Activated naive CD4-positive, alpha-beta T cell treated with anti-CD3 and anti-CD28 coated beads for 36 hours (primary cell): ENCODE data around the gene EXOC6B. TPM values are rescaled to one million over a fixed set of nuclear protein-coding genes. Genes with fewer than 3 reads are reported as not detected.
A peak's percentile ranks its signal among the peaks of the same experiment; 100 is the strongest.

ENCODE experiments used
- CTCF ChIA-PET: fragments of 350-600 bp; sonication (Branson Sonifier 250); formaldehyde crosslinking; loops from one replicate; lab custom pipeline; 2021; ENCODE audit warnings: antibody characterized with exemption; lab: Charles Lee
- DNase-seq: peaks from one replicate; pipeline ENCODE4 v3.0.0-alpha.2; 2020
- H3K27ac Mint-ChIP-seq: one replicate; pipeline ENCODE4 v1.8.0; 2021; ENCODE audit warnings: mild to moderate bottlenecking, mixed read lengths
- H3K27me3 Mint-ChIP-seq: one replicate; pipeline ENCODE4 v1.8.0; 2021; ENCODE audit warnings: low read depth, mixed read lengths
- H3K36me3 Mint-ChIP-seq: one replicate; pipeline ENCODE4 v1.8.0; 2021; ENCODE audit warnings: low read depth, mixed read lengths
- H3K4me1 Mint-ChIP-seq: one replicate; pipeline ENCODE4 v1.8.0; 2021; ENCODE audit warnings: low read depth, mixed read lengths
- H3K4me3 Mint-ChIP-seq: one replicate; pipeline ENCODE4 v1.8.0; 2021; ENCODE audit warnings: mild to moderate bottlenecking, moderate library complexity, mixed read lengths
- H3K9me3 Mint-ChIP-seq: one replicate; pipeline ENCODE4 v1.8.0; 2021; ENCODE audit warnings: mixed read lengths
- intact Hi-C: fragments of 100-400 bp; cut with micrococcal nuclease; formaldehyde crosslinking; loops from one replicate; pipeline ENCODE4 v1.15.1; 2023
- total RNA-seq, 2 experiments: library from RNA; stranded (reverse); gene quantifications; one replicate each; pipeline ENCODE4 v1.2.3, GENCODE V29; 2021

The EXOC6B gene
- total RNA-seq: 1 to 10 TPM; 6.1 to 7.5 TPM

- H3K4me3 Mint-ChIP-seq: peak within 1 kb of the TSS; percentile 94
- peak; percentile 88 for DNase-seq
- peaks cover 2% of the 10 kb centered on the region for H3K27me3 Mint-ChIP-seq
- CTCF ChIA-PET: no interaction called here
- H3K36me3 Mint-ChIP-seq: peaks cover 6% of the 10 kb centered on the region
- peaks cover 39% of the 10 kb centered on the region for H3K4me1 Mint-ChIP-seq
- H3K9me3 Mint-ChIP-seq: no peaks in the 10 kb centered on the region
- intact Hi-C loops: loop anchor here (1.0 to 2.0 kb wide), 3 partner anchors 37 to 246 kb away; partner anchors contain the start of gene SFXN5
- no peak within 1 kb of the TSS for H3K27ac Mint-ChIP-seq
Observed at GRCh38 chr2:72825257-72826155, at the start of gene EXOC6B. TSS of gene EXOC6B (minus strand) at chr2:72826033.

- no peak overlapping the region for H3K27ac Mint-ChIP-seq
- no peak overlapping the region for H3K4me3 Mint-ChIP-seq
- no peaks in the 10 kb centered on the region for H3K4me1 Mint-ChIP-seq
- intact Hi-C loops: no loop called here
- no peaks in the 10 kb centered on the region for H3K36me3 Mint-ChIP-seq
- CTCF ChIA-PET: interaction anchor here (1.3 to 1.6 kb wide), 2 partner anchors 9 to 16 kb away, joined by 3 to 7 read pairs; partner anchors contain the start of gene SPR
- H3K27me3 Mint-ChIP-seq: peaks cover 30% of the 10 kb centered on the region
- no peak for DNase-seq
- peaks cover 3% of the 10 kb centered on the region for H3K9me3 Mint-ChIP-seq
Observed at GRCh38 chr2:72871880-72872279, 46.0 kb upstream of the EXOC6B start.

- intact Hi-C loops: no loop called here
- no peaks in the 10 kb centered on the region for H3K4me1 Mint-ChIP-seq
- no peak for DNase-seq
- peaks cover 32% of the 10 kb centered on the region for H3K27me3 Mint-ChIP-seq
- H3K9me3 Mint-ChIP-seq: peaks cover 3% of the 10 kb centered on the region
- H3K27ac Mint-ChIP-seq: no peak overlapping the region
- no peak overlapping the region for H3K4me3 Mint-ChIP-seq
- CTCF ChIA-PET: interaction anchor here (0.5 to 1.6 kb wide), 3 partner anchors 8 to 16 kb away, joined by 3 to 7 read pairs (median 3); partner anchors contain the start of gene SPR
- no peaks in the 10 kb centered on the region for H3K36me3 Mint-ChIP-seq
Observed at GRCh38 chr2:72871060-72871459, 45.2 kb upstream of the EXOC6B start.

GRCh38 chr2:72864500-72864899 is 38.7 kb upstream of the EXOC6B start:
- DNase-seq: peak; percentile 65
- peaks cover 10% of the 10 kb centered on the region for H3K4me1 Mint-ChIP-seq
- H3K9me3 Mint-ChIP-seq: no peaks in the 10 kb centered on the region
- intact Hi-C loops: loop anchor here (1.0 to 10.0 kb wide), 6 partner anchors 23 to 1317 kb away; partner anchors contain the start of genes CYP26B1, EGR4, EMX1 and SPR
- H3K36me3 Mint-ChIP-seq: no peaks in the 10 kb centered on the region
- H3K4me3 Mint-ChIP-seq: no peak overlapping the region
- H3K27me3 Mint-ChIP-seq: peaks cover 52% of the 10 kb centered on the region
- no peak overlapping the region for H3K27ac Mint-ChIP-seq
- CTCF ChIA-PET: interaction anchor here (0.7 to 4.2 kb wide), 10 partner anchors 11 to 312 kb away, joined by 3 to 26 read pairs (median 4); partner anchors contain the start of gene SPR

GRCh38 chr2:72863046-72863445 is 37.2 kb upstream of the EXOC6B start:
- H3K9me3 Mint-ChIP-seq: no peaks in the 10 kb centered on the region
- peaks cover 49% of the 10 kb centered on the region for H3K27me3 Mint-ChIP-seq
- H3K4me3 Mint-ChIP-seq: peak overlapping the region; percentile 31
- CTCF ChIA-PET: interaction anchor here (0.6 to 4.2 kb wide), 21 partner anchors 8 to 93 kb away, joined by 3 to 26 read pairs (median 4); partner anchors contain the start of gene SPR
- no peak overlapping the region for H3K27ac Mint-ChIP-seq
- intact Hi-C loops: loop anchor here (5.0 to 10.0 kb wide), 4 partner anchors 258 to 1316 kb away; partner anchors contain the start of genes CYP26B1 and EGR4
- no peak for DNase-seq
- H3K36me3 Mint-ChIP-seq: no peaks in the 10 kb centered on the region
- peaks cover 10% of the 10 kb centered on the region for H3K4me1 Mint-ChIP-seq

GRCh38 chr2:72862239-72862988 is 36.6 kb upstream of the EXOC6B start:
- H3K27me3 Mint-ChIP-seq: peaks cover 49% of the 10 kb centered on the region
- H3K36me3 Mint-ChIP-seq: no peaks in the 10 kb centered on the region
- peak; percentile 91 for DNase-seq
- CTCF ChIA-PET: interaction anchor here (0.6 to 4.2 kb wide), 21 partner anchors 9 to 92 kb away, joined by 3 to 26 read pairs (median 4); partner anchors contain the start of genes EMX1 and SPR
- H3K4me3 Mint-ChIP-seq: peak overlapping the region; percentile 31
- no peak overlapping the region for H3K27ac Mint-ChIP-seq
- intact Hi-C loops: loop anchor here (1.0 to 10.0 kb wide), 6 partner anchors 37 to 1315 kb away; partner anchors contain the start of genes CYP26B1 and EGR4
- peaks cover 10% of the 10 kb centered on the region for H3K4me1 Mint-ChIP-seq
- H3K9me3 Mint-ChIP-seq: no peaks in the 10 kb centered on the region

- peaks cover 52% of the 10 kb centered on the region for H3K27me3 Mint-ChIP-seq
- H3K27ac Mint-ChIP-seq: no peak overlapping the region
Observed at GRCh38 chr2:72859831-72860262, 34.0 kb upstream of the EXOC6B start.

GRCh38 chr2:72851333-72851732 is 25.5 kb upstream of the EXOC6B start:
- Mint-ChIP-seq H3K27me3 (peaks cover 23% of the 10 kb centered on the region), H3K4me3 (no peak overlapping the region), H3K36me3 (no peaks in the 10 kb centered on the region), H3K4me1 (no peaks in the 10 kb centered on the region), H3K27ac (no peak overlapping the region), H3K9me3 (no peaks in the 10 kb centered on the region)
- CTCF ChIA-PET: interaction anchor here (1.3 kb wide), 1 partner anchor 10 kb away, joined by 5 read pairs; no protein-coding TSS in a partner anchor
- intact Hi-C loops: no loop called here
- DNase-seq: no peak

More at GRCh38 chr2:72859831-72860262, 34.0 kb upstream of the EXOC6B start:
- H3K4me1 Mint-ChIP-seq: peaks cover 10% of the 10 kb centered on the region
- CTCF ChIA-PET: interaction anchor here (0.6 to 3.6 kb wide), 24 partner anchors 10 to 287 kb away, joined by 3 to 22 read pairs (median 4); partner anchors contain the start of gene SPR
- DNase-seq: peak; percentile 77
- no peaks in the 10 kb centered on the region for H3K36me3 Mint-ChIP-seq
- H3K9me3 Mint-ChIP-seq: no peaks in the 10 kb centered on the region
- no peak overlapping the region for H3K4me3 Mint-ChIP-seq
- intact Hi-C loops: loop anchor here (1.0 to 10.0 kb wide), 6 partner anchors 89 to 1313 kb away; partner anchors contain the start of genes CYP26B1 and EGR4

- H3K36me3 Mint-ChIP-seq: no peaks in the 10 kb centered on the region
- intact Hi-C loops: no loop called here
- H3K27me3 Mint-ChIP-seq: peaks cover 5% of the 10 kb centered on the region
- no peak overlapping the region for H3K27ac Mint-ChIP-seq
- no peaks in the 10 kb centered on the region for H3K9me3 Mint-ChIP-seq
- CTCF ChIA-PET: interaction anchor here (0.9 to 1.3 kb wide), 2 partner anchors 11 to 14 kb away, joined by 3 to 5 read pairs; no protein-coding TSS in a partner anchor
- no peak overlapping the region for H3K4me3 Mint-ChIP-seq
- DNase-seq: no peak
- H3K4me1 Mint-ChIP-seq: no peaks in the 10 kb centered on the region
Observed at GRCh38 chr2:72849138-72849462, 23.3 kb upstream of the EXOC6B start.

- CTCF ChIA-PET: interaction anchor here (1.3 kb wide), 1 partner anchor 11 kb away, joined by 5 read pairs; no protein-coding TSS in a partner anchor
- H3K27me3 Mint-ChIP-seq: peaks cover 5% of the 10 kb centered on the region
- no peaks in the 10 kb centered on the region for H3K4me1 Mint-ChIP-seq
- H3K36me3 Mint-ChIP-seq: no peaks in the 10 kb centered on the region
- H3K27ac Mint-ChIP-seq: no peak overlapping the region
- intact Hi-C loops: no loop called here
- no peaks in the 10 kb centered on the region for H3K9me3 Mint-ChIP-seq
- DNase-seq: no peak
- no peak overlapping the region for H3K4me3 Mint-ChIP-seq
Observed at GRCh38 chr2:72848436-72849137, 22.8 kb upstream of the EXOC6B start.
